Nephron progenitor cell (in vitro differentiated cells): ENCODE data around the gene SHB.
"Not testable (repeated sequence)": the region's sequence is repeated elsewhere in the genome, so short reads cannot be mapped to it uniquely, and the experiment has no call there.

ENCODE experiments used
- DNase-seq: peaks from one replicate; pipeline ENCODE4 v3.0.0; 2021
- H3K27ac Mint-ChIP-seq: 2 replicates; pipeline ENCODE4 v1.8.0; 2021; ENCODE audit warnings: mild to moderate bottlenecking, moderate library complexity, mixed read lengths
- H3K27me3 Mint-ChIP-seq: 2 replicates; pipeline ENCODE4 v1.8.0; 2021; ENCODE audit warnings: mild to moderate bottlenecking, low read depth, mixed read lengths; ENCODE audit not compliant: poor library complexity
- H3K36me3 Mint-ChIP-seq: 2 replicates; pipeline ENCODE4 v1.8.0; 2021; ENCODE audit warnings: low read depth, mixed read lengths
- H3K4me1 Mint-ChIP-seq: 2 replicates; pipeline ENCODE4 v1.8.0; 2021; ENCODE audit warnings: mixed read lengths
- H3K4me3 Mint-ChIP-seq: 2 replicates; pipeline ENCODE4 v1.8.0; 2021; ENCODE audit warnings: mild to moderate bottlenecking, moderate library complexity, mixed read lengths
- H3K9me3 Mint-ChIP-seq: 2 replicates; pipeline ENCODE4 v1.8.0; 2021; ENCODE audit warnings: mild to moderate bottlenecking, moderate library complexity, mixed read lengths
- TF ChIP-seq, protein P1 (sequence below): fragments of 200-600 bp; sonication (generic); IDR thresholded peaks from 2 replicates; pipeline ENCODE4 v1.5.0; 2021; ENCODE audit warnings: antibody characterized with exemption

Gene SHB

GRCh38 chr9:37889536-37889935 is 179.5 kb downstream of the SHB start:
- no peak overlapping the region for H3K4me3 Mint-ChIP-seq
- H3K27ac Mint-ChIP-seq, result no peak overlapping the region
- H3K36me3 Mint-ChIP-seq, result peaks cover 81% of the 10 kb centered on the region
- no peaks in the 10 kb centered on the region for H3K4me1 Mint-ChIP-seq
- TF ChIP-seq, protein P1, sequence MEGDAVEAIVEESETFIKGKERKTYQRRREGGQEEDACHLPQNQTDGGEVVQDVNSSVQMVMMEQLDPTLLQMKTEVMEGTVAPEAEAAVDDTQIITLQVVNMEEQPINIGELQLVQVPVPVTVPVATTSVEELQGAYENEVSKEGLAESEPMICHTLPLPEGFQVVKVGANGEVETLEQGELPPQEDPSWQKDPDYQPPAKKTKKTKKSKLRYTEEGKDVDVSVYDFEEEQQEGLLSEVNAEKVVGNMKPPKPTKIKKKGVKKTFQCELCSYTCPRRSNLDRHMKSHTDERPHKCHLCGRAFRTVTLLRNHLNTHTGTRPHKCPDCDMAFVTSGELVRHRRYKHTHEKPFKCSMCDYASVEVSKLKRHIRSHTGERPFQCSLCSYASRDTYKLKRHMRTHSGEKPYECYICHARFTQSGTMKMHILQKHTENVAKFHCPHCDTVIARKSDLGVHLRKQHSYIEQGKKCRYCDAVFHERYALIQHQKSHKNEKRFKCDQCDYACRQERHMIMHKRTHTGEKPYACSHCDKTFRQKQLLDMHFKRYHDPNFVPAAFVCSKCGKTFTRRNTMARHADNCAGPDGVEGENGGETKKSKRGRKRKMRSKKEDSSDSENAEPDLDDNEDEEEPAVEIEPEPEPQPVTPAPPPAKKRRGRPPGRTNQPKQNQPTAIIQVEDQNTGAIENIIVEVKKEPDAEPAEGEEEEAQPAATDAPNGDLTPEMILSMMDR, result no peak
- H3K9me3 Mint-ChIP-seq, result peaks cover 6% of the 10 kb centered on the region
- H3K27me3 Mint-ChIP-seq, result no peaks in the 10 kb centered on the region
- DNase-seq, result no peak

DNA sequence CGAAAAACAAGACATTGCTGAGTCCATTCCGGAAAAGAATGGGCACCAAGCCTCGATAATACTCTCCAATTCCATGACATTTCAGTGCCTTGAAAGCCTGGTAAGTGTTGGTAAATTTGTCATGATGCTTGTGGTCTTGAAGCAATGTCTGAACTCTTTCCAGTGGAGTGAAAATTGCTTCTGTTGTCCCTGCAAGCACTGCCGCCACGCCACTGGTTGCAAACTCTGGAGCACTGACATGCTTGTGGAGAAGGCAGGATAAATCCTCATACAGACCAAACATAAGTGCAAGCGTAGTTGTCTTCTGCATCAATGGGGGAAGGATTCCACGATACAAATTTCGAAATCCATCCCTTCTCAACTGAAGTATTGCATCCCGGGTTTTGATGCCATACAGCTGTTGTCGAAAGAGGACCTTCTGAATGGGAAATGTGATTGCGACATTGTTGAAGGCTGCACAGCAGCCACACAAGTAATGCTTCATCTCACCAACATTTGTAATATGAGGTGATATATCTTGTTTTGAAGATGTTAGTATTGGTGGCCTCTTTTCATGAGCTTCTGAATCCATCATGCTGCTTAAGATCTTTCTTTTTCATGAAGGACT is 180.9 kb downstream of the SHB start:
- not testable (repeated sequence) for H3K4me1 Mint-ChIP-seq, DNase-seq, H3K9me3 Mint-ChIP-seq, H3K27me3 Mint-ChIP-seq, H3K4me3 Mint-ChIP-seq, H3K27ac Mint-ChIP-seq
- peaks cover 69% of the 10 kb centered on the region for H3K36me3 Mint-ChIP-seq

- Mint-ChIP-seq H3K9me3 (peaks cover 20% of the 10 kb centered on the region), H3K4me3 (no peak overlapping the region), H3K27ac (no peak overlapping the region), H3K36me3 (peaks cover 65% of the 10 kb centered on the region), H3K4me1 (no peaks in the 10 kb centered on the region), H3K27me3 (no peaks in the 10 kb centered on the region)
- no peak for DNase-seq
- TF ChIP-seq, protein P1, result no peak
These were observed 188.0 kb downstream of the SHB start for GRCh38 chr9:37880916-37881479.

- Mint-ChIP-seq H3K27ac (no peak overlapping the region), H3K4me1 (no peaks in the 10 kb centered on the region)
- DNase-seq, result no peak
These were observed 192.7 kb downstream of the SHB start for GRCh38 chr9:37876376-37876775.

DNA sequence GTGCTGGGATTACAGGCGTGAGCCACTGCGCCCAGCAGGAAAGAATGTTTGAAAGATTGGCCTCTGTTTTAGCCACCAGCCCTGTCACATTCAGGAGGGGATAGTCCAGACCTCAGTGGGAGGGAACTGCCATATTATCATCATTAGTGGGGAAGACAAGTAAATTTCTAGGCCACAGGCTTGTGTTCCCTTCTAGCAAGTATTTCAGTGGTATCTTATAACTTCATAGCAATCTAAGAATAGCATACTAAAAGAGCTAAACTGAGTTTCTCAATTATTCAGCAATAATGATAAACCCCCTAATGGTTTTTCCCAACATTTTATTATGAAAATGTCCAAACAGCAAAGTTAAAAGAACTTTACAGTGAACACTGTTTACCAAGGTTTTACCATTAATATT is 195.1 kb downstream of the SHB start:
- Mint-ChIP-seq H3K27me3 (no peaks in the 10 kb centered on the region), H3K36me3 (peaks cover 44% of the 10 kb centered on the region), H3K4me3 (no peak overlapping the region), H3K9me3 (peaks cover 25% of the 10 kb centered on the region), H3K4me1 (no peaks in the 10 kb centered on the region), H3K27ac (no peak overlapping the region)
- no peak for DNase-seq
- TF ChIP-seq, protein P1, result no peak

More at GRCh38 chr9:37876376-37876775, 192.7 kb downstream of the SHB start:
- Mint-ChIP-seq H3K27me3 (no peaks in the 10 kb centered on the region), H3K4me3 (no peak overlapping the region), H3K36me3 (peaks cover 59% of the 10 kb centered on the region), H3K9me3 (peaks cover 27% of the 10 kb centered on the region)
- TF ChIP-seq, protein P1, result no peak

DNA sequence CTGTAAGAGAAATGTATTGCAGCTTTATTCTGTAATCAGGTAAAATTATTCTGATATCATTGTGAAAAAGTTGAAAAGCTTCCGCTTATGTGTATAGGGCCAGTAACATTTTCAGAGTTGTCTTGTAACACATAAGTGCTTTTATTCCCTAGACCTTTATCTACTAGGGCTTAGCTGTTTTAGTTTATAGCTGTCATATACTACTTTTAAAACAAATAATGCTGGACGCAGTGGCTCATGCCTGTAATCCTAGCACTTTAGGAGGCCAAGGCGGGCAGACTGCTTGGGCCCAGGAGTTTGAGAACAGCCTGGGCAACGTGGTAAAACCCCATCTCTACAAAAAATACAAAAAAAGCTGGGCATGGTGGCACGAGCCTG is 198.2 kb downstream of the SHB start:
- no peak overlapping the region for H3K27ac Mint-ChIP-seq
- no peak for DNase-seq
- peaks cover 4% of the 10 kb centered on the region for H3K9me3 Mint-ChIP-seq
- H3K27me3 Mint-ChIP-seq, result no peaks in the 10 kb centered on the region
- H3K36me3 Mint-ChIP-seq, result peaks cover 22% of the 10 kb centered on the region
- TF ChIP-seq, protein P1, result no peak
- no peaks in the 10 kb centered on the region for H3K4me1 Mint-ChIP-seq
- H3K4me3 Mint-ChIP-seq, result no peak overlapping the region
